ENCODE measurements around the gene SORCS2.

The SORCS2 gene

GRCh38 chr4:7786040-7786439, 593.7 kb downstream of the SORCS2 start:
- no peak for DNase-seq (ENCODE audit: low spot score)
- no peak for TF ChIP-seq CTCF (IDR thresholded peaks at IDR 0.05; ENCODE audit: extremely low read depth, missing control alignments)

DNA sequence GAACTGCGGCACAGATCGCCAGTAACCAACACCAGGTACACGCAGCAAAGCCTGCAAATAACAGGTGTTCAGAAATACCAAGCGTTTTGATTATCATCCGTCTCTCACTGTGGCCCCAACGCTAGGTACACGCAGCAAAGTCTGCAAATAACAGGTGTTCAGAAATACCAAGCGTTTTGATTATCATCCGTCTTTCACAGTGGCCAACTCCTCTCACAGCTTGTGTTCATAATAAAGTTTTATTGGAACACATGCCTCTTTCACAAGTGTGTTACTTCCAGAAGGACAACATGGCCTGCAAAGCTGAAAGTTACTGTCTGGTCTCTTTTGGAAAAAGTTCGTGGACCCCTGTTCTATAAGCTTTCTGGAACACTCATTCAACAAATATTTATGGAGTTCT, 594.2 kb downstream of the SORCS2 start:
- DNase-seq (ENCODE audit: low spot score): no peak
- TF ChIP-seq CTCF (IDR thresholded peaks at IDR 0.05; ENCODE audit: extremely low read depth, missing control alignments): no peak

DNA sequence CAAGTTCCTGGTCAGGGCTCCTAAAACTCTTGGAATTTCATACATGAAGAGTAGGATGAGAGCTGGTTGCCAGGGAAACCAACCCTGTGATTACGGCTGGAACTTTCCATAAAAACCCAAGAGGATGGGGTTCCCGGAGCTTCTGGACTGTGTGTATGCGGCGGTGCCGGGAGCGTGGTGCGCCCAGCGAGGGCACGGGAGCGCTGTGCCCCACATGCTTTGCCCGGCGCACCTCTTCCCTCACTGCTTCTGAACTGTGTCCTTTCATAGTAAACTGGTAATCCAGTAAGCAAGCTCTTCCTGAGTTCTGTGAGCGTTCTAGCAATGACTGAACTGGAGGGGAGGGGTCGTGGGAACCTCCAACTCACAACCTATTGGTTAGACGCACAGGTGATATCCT, 594.7 kb downstream of the SORCS2 start:
- DNase-seq (ENCODE audit: low spot score): no peak
- no peak for TF ChIP-seq CTCF (IDR thresholded peaks at IDR 0.05; ENCODE audit: extremely low read depth, missing control alignments)

GRCh38 chr4:7787681-7788141, 595.4 kb downstream of the SORCS2 start:
- no peak for TF ChIP-seq CTCF (IDR thresholded peaks at IDR 0.05; ENCODE audit: extremely low read depth, missing control alignments)
- no peak for DNase-seq (ENCODE audit: low spot score)

GRCh38 chr4:7788193-7788592, 595.9 kb downstream of the SORCS2 start:
- no peak for DNase-seq (ENCODE audit: low spot score)
- TF ChIP-seq CTCF (IDR thresholded peaks at IDR 0.05; ENCODE audit: extremely low read depth, missing control alignments): no peak

DNA sequence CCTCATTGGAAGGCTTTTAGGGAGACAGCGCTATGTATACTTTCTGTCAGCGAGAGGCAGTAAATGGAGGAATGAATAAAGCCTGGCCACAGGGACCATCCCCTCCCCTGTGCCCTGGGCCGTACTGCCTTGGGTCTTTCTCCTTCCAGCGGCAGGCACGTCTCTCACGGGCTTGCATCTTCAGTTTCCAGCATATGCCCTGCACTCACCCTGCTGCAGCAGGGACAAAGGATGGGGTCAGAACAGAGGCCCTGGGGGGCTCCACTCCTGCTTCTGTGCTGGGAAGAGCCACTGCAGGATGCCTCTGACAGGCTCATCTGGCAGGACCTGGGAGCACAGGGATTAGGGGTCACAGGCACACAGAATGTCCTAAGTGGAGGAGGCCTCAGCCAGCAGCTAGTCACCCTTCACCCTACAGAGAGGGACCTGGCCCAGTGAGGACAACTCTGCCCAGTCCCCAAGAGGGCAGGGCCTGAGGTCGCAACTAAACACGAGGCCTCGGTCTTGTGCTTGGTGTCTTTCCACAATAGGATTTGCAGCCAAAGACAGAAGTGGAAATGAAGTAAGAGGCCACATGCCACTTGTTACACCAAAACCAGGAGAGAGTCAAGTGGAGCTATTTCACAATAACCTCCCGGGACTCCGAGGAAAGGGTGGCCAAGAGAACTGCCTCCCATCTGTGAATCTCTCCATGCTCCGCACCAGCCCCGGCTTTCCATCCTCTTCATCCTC, 596.5 kb downstream of the SORCS2 start:
- TF ChIP-seq CTCF (IDR thresholded peaks at IDR 0.05; ENCODE audit: extremely low read depth, missing control alignments): no peak
- DNase-seq (ENCODE audit: low spot score): no peak

- DNase-seq (ENCODE audit: low spot score): no peak
- no peak for TF ChIP-seq CTCF (IDR thresholded peaks at IDR 0.05; ENCODE audit: extremely low read depth, missing control alignments)
Measured at GRCh38 chr4:7790023-7790422, 597.7 kb downstream of the SORCS2 start.

Data from GM20000 (cell line).